ENCODE data around the gene FMO2.

The FMO2 gene

GRCh38 chr1:171251952-171252300 is 66.8 kb downstream of the FMO2 start:
- Mint-ChIP-seq H3K27me3 (ENCODE audit: low read depth) (peaks cover 22% of the 10 kb centered on the region), H3K9me3 (no peaks in the 10 kb centered on the region), H3K36me3 (ENCODE audit: low read depth) (no peaks in the 10 kb centered on the region), H3K27ac (peak overlapping the region in 2 of 3 experiments; percentile 55 to 66), H3K4me3 (peak overlapping the region; percentile 84 to 91 (median 89)), H3K4me1 (peaks cover 20% of the 10 kb centered on the region)
- TF ChIP-seq CTCF (IDR thresholded peaks at IDR 0.05; ENCODE audit: unreplicated experiment in 3 of 3) = no peak

GRCh38 chr1:171252482-171252881 is 67.4 kb downstream of the FMO2 start:
- H3K27me3 Mint-ChIP-seq (ENCODE audit: low read depth) = peaks cover 22% of the 10 kb centered on the region
- TF ChIP-seq CTCF (IDR thresholded peaks at IDR 0.05; ENCODE audit: unreplicated experiment in 3 of 3) = no peak
- peak overlapping the region in 1 of 3 experiments; percentile 28 for H3K27ac Mint-ChIP-seq

GRCh38 chr1:171254859-171255258 is 69.8 kb downstream of the FMO2 start:
- H3K27me3 Mint-ChIP-seq (ENCODE audit: low read depth) = peaks cover 16% of the 10 kb centered on the region
- no peaks in the 10 kb centered on the region for H3K36me3 Mint-ChIP-seq (ENCODE audit: low read depth)
- H3K4me1 Mint-ChIP-seq = peaks cover 20% of the 10 kb centered on the region
- H3K4me3 Mint-ChIP-seq = no peak overlapping the region
- TF ChIP-seq CTCF (IDR thresholded peaks at IDR 0.05; ENCODE audit: unreplicated experiment in 3 of 3) = no peak
- peak overlapping the region in 1 of 3 experiments; percentile 14 for H3K27ac Mint-ChIP-seq
- H3K9me3 Mint-ChIP-seq = no peaks in the 10 kb centered on the region

More at GRCh38 chr1:171252482-171252881, 67.4 kb downstream of the FMO2 start:
- no peaks in the 10 kb centered on the region for H3K9me3 Mint-ChIP-seq
- H3K4me1 Mint-ChIP-seq = peaks cover 20% of the 10 kb centered on the region
- H3K36me3 Mint-ChIP-seq (ENCODE audit: low read depth) = no peaks in the 10 kb centered on the region
- H3K4me3 Mint-ChIP-seq = peak overlapping the region; percentile 62 to 73 (median 67)

- TF ChIP-seq CTCF (IDR thresholded peaks at IDR 0.05; ENCODE audit: unreplicated experiment in 3 of 3) = no peak
- Mint-ChIP-seq H3K27ac (peak overlapping the region in 1 of 3 experiments; percentile 42), H3K4me3 (peak overlapping the region in 2 of 3 experiments; percentile 15 to 42), H3K9me3 (no peaks in the 10 kb centered on the region), H3K36me3 (ENCODE audit: low read depth) (no peaks in the 10 kb centered on the region), H3K4me1 (peaks cover 24% of the 10 kb centered on the region), H3K27me3 (ENCODE audit: low read depth) (peaks cover 4% of the 10 kb centered on the region)
These were observed 72.0 kb downstream of the FMO2 start for GRCh38 chr1:171256940-171257606.

GRCh38 chr1:171257607-171258076 is 72.5 kb downstream of the FMO2 start:
- Mint-ChIP-seq H3K27ac (no peak overlapping the region), H3K27me3 (ENCODE audit: low read depth) (peaks cover 4% of the 10 kb centered on the region), H3K36me3 (ENCODE audit: low read depth) (no peaks in the 10 kb centered on the region), H3K9me3 (no peaks in the 10 kb centered on the region), H3K4me3 (no peak overlapping the region), H3K4me1 (peaks cover 19% of the 10 kb centered on the region)
- TF ChIP-seq CTCF (IDR thresholded peaks at IDR 0.05; ENCODE audit: unreplicated experiment in 3 of 3) = no peak

GRCh38 chr1:171258429-171258828 is 73.3 kb downstream of the FMO2 start:
- Mint-ChIP-seq H3K27ac (no peak overlapping the region), H3K4me3 (no peak overlapping the region), H3K9me3 (no peaks in the 10 kb centered on the region), H3K27me3 (ENCODE audit: low read depth) (peaks cover 4% of the 10 kb centered on the region), H3K4me1 (peaks cover 19% of the 10 kb centered on the region), H3K36me3 (ENCODE audit: low read depth) (no peaks in the 10 kb centered on the region)
- TF ChIP-seq CTCF (IDR thresholded peaks at IDR 0.05; ENCODE audit: unreplicated experiment in 3 of 3) = no peak
